ENCODE data around the gene ADAR. TPM values are rescaled to one million over a fixed set of nuclear protein-coding genes. Genes with fewer than 3 reads are reported as not detected.

The ADAR gene
- total and polyA plus RNA-seq, 2 donors (not counting 3 experiments of a cell fraction or from before 2014, with no cell fraction given) = 88.2 to 141 TPM

DNA sequence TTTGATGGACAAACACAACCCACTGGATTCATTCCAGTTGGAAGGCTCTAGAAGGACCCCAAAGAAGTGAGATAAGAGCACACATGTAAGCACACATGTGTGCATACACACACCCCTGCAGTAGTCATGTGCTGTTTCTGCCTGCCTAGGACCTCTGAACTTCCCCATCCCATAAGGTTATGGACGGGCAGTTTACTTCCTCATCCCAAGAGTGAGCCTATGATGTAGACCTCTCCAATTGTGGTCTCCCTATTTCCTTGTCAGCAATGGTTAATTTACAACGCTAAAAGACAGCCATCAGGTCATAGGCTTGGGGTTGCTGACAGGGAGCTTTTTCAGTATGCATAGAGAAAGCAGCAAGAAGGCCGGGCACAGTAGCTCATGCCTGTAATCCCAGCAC lies 15.4 kb upstream of the ADAR start:
- Histone ChIP-seq H3K9me1 (replicated peaks; ENCODE audit: control insufficient read depth, extremely low read depth, insufficient read depth, low read length) (no peaks in the 10 kb centered on the region), H3K4me2 (ENCODE audit: insufficient read depth, low read length) (no peak overlapping the region), H4K20me1 (replicated peaks; ENCODE audit: control insufficient read depth, extremely low read depth, insufficient read depth, low read length) (peaks cover 3% of the 10 kb centered on the region), H2AFZ (ENCODE audit: low read depth, low read length) (no peak overlapping the region), H3K4me3 (replicated peaks in 1 of 3; ENCODE audit: insufficient read depth in 1 of 3, low read depth in 1 of 3, low read length in 3 of 3) (no peak overlapping the region), H3K4me1 (ENCODE audit: control insufficient read depth, extremely low read depth, insufficient read depth, low read length) (peaks cover 7% of the 10 kb centered on the region), H3K27me3 (ENCODE audit: control insufficient read depth in 2 of 2, insufficient read depth in 2 of 2, low read length in 2 of 2) (no peaks in the 10 kb centered on the region), H3K9ac (replicated peaks; ENCODE audit: extremely low read depth, insufficient read depth, low read length) (no peak overlapping the region), H3K36me3 (ENCODE audit: control insufficient read depth in 2 of 2, extremely low read depth in 1 of 2, insufficient read depth in 2 of 2, low read length in 2 of 2) (peaks cover 0 to 6% of the 10 kb centered on the region in 2 experiments), H3K27ac (ENCODE audit: insufficient read depth, low read depth, low read length) (no peak overlapping the region), H3K79me2 (ENCODE audit: control insufficient read depth, insufficient read depth, low read length) (peaks cover 84% of the 10 kb centered on the region), H3K9me3 (replicated peaks; ENCODE audit: control insufficient read depth, insufficient read depth, low read length) (no peaks in the 10 kb centered on the region)
- TF ChIP-seq, protein P1, sequence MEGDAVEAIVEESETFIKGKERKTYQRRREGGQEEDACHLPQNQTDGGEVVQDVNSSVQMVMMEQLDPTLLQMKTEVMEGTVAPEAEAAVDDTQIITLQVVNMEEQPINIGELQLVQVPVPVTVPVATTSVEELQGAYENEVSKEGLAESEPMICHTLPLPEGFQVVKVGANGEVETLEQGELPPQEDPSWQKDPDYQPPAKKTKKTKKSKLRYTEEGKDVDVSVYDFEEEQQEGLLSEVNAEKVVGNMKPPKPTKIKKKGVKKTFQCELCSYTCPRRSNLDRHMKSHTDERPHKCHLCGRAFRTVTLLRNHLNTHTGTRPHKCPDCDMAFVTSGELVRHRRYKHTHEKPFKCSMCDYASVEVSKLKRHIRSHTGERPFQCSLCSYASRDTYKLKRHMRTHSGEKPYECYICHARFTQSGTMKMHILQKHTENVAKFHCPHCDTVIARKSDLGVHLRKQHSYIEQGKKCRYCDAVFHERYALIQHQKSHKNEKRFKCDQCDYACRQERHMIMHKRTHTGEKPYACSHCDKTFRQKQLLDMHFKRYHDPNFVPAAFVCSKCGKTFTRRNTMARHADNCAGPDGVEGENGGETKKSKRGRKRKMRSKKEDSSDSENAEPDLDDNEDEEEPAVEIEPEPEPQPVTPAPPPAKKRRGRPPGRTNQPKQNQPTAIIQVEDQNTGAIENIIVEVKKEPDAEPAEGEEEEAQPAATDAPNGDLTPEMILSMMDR (IDR thresholded peaks at IDR 0.05; ENCODE audit: extremely low read depth in 1 of 2, insufficient read depth in 1 of 2, low read depth in 1 of 2, low read length in 2 of 2) = no peak
- no peak for TF ChIP-seq FOS (IDR thresholded peaks at IDR 0.05; ENCODE audit: borderline replicate concordance, insufficient read depth, low read length)
- no peak for TF ChIP-seq JUN (IDR thresholded peaks at IDR 0.05; ENCODE audit: borderline replicate concordance, insufficient read depth, insufficient read length, low read depth)
- TF ChIP-seq, protein P2, sequence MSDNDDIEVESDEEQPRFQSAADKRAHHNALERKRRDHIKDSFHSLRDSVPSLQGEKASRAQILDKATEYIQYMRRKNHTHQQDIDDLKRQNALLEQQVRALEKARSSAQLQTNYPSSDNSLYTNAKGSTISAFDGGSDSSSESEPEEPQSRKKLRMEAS (IDR thresholded peaks at IDR 0.05; ENCODE audit: insufficient read depth, insufficient read length) = no peak
- TF ChIP-seq GATA2 (IDR thresholded peaks at IDR 0.05; ENCODE audit: insufficient read depth, insufficient read length, low read depth, low read length) = no peak
- TF ChIP-seq POLR2AphosphoS5 (IDR thresholded peaks at IDR 0.05; ENCODE audit: insufficient read depth, low read depth, low read length) = no peak
- no peak for TF ChIP-seq MYC (IDR thresholded peaks at IDR 0.05; ENCODE audit: low read depth, low read length)
- no peak for TF ChIP-seq EZH2 (IDR thresholded peaks at IDR 0.05; ENCODE audit: borderline replicate concordance, low read depth, low read length, severe bottlenecking)
- TF ChIP-seq POLR2A (IDR thresholded peaks at IDR 0.05; ENCODE audit: low read depth, low read length) = no peak
- DNase-seq (ENCODE audit: low read depth, low spot score) = no peak
- ChIA-PET CTCF (no interaction called here), POLR2A (no interaction called here)
- intact Hi-C loops (cut with micrococcal nuclease) = no loop called here
- no peak for FAIRE-seq
- dilution Hi-C loops (cut with MboI; ENCODE audit: extremely low pct_ligation_motif_present, low sequenced_read_pairs) = no loop called here
- no TSS peak for BruUV-seq (replicated peaks)

Data from endothelial cell of umbilical vein (primary cell).